Activated CD8-positive, alpha-beta T cell treated with anti-CD3 and anti-CD28 coated beads, Interleukin-2, amount 10 ng/mL, durations not matched to agents 7 days and 5 days (primary cell): ENCODE data around the gene BCORL1. TPM values are rescaled to one million over a fixed set of nuclear protein-coding genes. Genes with fewer than 3 reads are reported as not detected.

Experiments
- ATAC-seq: fragments of 150-1000 bp; cut with Tn5 transposase; one replicate; pipeline ENCODE4 v1.10.0; 2021; ENCODE audit warnings: moderate library complexity
- CTCF ChIA-PET: fragments of 350-600 bp; sonication (Branson Sonifier 250); formaldehyde crosslinking; loops from one replicate; lab custom pipeline; 2021; ENCODE audit warnings: antibody characterized with exemption; lab: Charles Lee
- POLR2A ChIA-PET: fragments of 350-600 bp; sonication (Branson Sonifier 250); formaldehyde crosslinking; loops from one replicate; lab custom pipeline; 2021; ENCODE audit warnings: antibody characterized with exemption; lab: Charles Lee
- DNase-seq: peaks from one replicate; pipeline ENCODE4 v3.0.0-alpha.2; 2020
- H3K27ac Mint-ChIP-seq: one replicate; pipeline ENCODE4 v1.8.0; 2021; ENCODE audit warnings: mild to moderate bottlenecking, mixed read lengths
- H3K27me3 Mint-ChIP-seq: one replicate; pipeline ENCODE4 v1.8.0; 2021; ENCODE audit warnings: low read depth, mixed read lengths
- H3K36me3 Mint-ChIP-seq: one replicate; pipeline ENCODE4 v1.8.0; 2021; ENCODE audit warnings: low read depth, mixed read lengths
- H3K4me1 Mint-ChIP-seq: one replicate; pipeline ENCODE4 v1.8.0; 2021; ENCODE audit warnings: low read depth, mixed read lengths
- H3K4me3 Mint-ChIP-seq: one replicate; pipeline ENCODE4 v1.8.0; 2021; ENCODE audit warnings: mild to moderate bottlenecking, mixed read lengths
- H3K9me3 Mint-ChIP-seq: one replicate; pipeline ENCODE4 v1.8.0; 2022; ENCODE audit warnings: mixed read lengths; ENCODE audit not compliant: insufficient read depth
- total RNA-seq, 2 experiments: library from RNA; stranded (reverse); gene quantifications; one replicate each; pipeline ENCODE4 v1.2.3, GENCODE V29; 2021

The BCORL1 gene
- total RNA-seq, 2 experiments from 2014 or later, result 9.7 to 10.9 TPM

DNA sequence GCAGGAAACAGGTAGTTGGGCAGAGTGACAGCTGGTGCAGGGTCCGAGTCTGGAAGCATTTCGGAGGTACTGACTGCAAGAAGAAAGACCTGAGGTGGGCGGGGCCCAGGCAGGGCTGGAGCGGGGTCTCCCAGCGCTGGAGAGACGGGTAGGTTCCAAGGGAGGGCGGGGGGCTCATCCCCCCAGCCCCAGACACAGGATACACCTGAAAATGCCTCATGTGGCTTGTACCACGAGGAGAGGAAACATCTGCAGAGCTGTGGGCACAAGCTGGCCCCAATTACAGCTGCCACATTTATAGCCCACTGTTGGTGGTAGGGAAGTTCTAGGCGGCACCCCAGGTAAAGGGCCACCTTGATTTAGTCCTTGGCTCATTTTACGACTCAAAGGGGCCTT is 89.9 kb downstream of the BCORL1 start:
- ATAC-seq (no peak), DNase-seq (no peak)
- Mint-ChIP-seq H3K4me1 (no peaks in the 10 kb centered on the region), H3K27me3 (no peaks in the 10 kb centered on the region), H3K9me3 (no peaks in the 10 kb centered on the region), H3K36me3 (peaks cover 30% of the 10 kb centered on the region), H3K27ac (no peak overlapping the region), H3K4me3 (no peak overlapping the region)
- ChIA-PET POLR2A (no interaction called here), CTCF (no interaction called here)

DNA sequence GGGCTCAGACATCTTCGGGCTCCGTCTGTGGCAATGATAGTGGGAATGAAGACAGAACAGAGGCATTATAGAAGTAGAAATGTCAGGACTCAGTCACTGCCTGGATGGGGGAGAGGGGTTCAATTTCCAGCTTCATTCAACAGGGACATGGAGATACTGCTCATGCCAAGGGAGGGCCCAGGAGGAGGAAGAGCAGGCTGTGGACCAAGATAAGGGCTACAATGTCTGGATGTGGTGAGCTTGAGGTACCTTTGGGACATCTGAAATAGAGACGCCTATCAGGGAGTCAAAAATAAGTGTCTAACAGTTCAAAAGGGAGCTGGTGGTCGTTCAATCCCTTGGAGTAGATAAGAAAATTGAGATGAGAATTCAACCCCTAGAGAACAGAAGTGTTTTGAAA is 93.3 kb downstream of the BCORL1 start:
- Mint-ChIP-seq H3K36me3 (peaks cover 37% of the 10 kb centered on the region), H3K4me3 (no peak overlapping the region), H3K9me3 (no peaks in the 10 kb centered on the region), H3K27ac (no peak overlapping the region), H3K27me3 (no peaks in the 10 kb centered on the region), H3K4me1 (peaks cover 10% of the 10 kb centered on the region)
- no peak for DNase-seq
- ChIA-PET CTCF (interaction anchor here (0.7 to 2.7 kb wide), 2 partner anchors 15 to 54 kb away, joined by 3 to 6 read pairs; no protein-coding TSS in a partner anchor), POLR2A (interaction anchor here (0.6 kb wide), 2 partner anchors 27 to 217 kb away, joined by 3 read pairs; no protein-coding TSS in a partner anchor)
- no peak for ATAC-seq

DNA sequence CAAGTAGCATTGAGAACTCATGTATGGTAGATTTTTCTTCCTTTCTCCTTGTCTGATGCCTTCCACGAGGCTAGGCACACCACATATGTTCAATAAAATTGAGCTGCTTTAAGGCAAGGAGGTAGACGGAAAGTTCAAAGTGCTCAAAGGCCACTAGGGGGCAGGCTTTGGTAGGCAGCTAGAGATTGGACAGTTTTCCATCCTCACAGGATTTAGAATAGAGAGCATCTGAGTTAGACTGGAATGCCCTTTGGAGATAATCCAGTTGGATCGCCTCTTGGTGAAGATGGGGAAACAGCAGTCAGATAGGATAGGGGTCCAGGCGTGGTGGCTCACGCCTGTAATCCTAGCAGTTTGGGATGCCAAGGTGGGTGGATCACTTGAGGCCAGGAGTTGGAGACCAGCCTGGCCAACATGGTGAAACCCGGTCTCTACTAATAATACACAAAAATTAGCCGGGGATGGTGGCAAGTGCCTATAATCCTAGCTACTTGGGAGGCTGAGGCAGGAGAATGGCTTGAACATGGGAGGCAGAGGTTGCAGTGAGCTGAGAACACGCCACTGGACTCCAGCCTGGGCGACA is 97.5 kb downstream of the BCORL1 start:
- POLR2A ChIA-PET, result interaction anchor here (1.5 to 1.7 kb wide), 3 partner anchors 13 to 91 kb away, joined by 3 to 5 read pairs (median 4); no protein-coding TSS in a partner anchor
- Mint-ChIP-seq H3K27me3 (no peaks in the 10 kb centered on the region), H3K27ac (peak overlapping the region; percentile 46), H3K4me1 (peaks cover 50% of the 10 kb centered on the region), H3K4me3 (no peak overlapping the region), H3K9me3 (no peaks in the 10 kb centered on the region), H3K36me3 (peaks cover 39% of the 10 kb centered on the region)
- CTCF ChIA-PET, result interaction anchor here (0.6 to 6.2 kb wide), 42 partner anchors 8 to 475 kb away, joined by 3 to 72 read pairs (median 4); partner anchors contain the start of genes AIFM1 and RAB33A
- DNase-seq, result peak; percentile 68
- no peak for ATAC-seq

DNA sequence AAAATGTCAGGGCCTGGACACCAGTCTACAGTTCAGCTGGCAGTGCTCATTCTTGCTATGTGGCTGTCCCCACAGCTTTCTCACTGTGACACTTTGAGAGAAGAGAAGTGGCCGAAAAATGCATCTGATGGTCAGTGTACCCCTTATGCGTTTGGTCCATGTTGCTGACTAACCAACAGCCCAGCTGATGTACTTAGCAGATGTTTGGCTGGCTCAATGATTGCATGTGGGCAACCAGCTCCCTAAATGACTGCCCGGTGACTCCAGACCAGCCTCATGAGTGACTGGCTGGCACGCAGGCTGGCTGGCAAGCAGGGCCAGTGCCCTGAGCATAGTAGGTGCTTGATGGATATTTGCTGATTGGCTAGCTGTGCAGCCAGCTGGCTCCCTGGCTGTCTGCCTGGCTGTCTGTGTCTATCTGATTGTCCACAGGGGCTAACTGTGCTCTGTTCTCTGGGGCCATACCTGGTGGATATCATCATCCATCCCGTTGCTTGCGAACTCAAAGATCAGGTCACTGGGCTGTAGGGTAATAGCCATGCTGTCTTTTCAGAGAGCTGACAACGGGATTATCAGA is 98.4 kb downstream of the BCORL1 start:
- Mint-ChIP-seq H3K9me3 (no peaks in the 10 kb centered on the region), H3K27ac (no peak overlapping the region), H3K4me3 (no peak overlapping the region), H3K4me1 (peaks cover 58% of the 10 kb centered on the region), H3K36me3 (peaks cover 37% of the 10 kb centered on the region), H3K27me3 (no peaks in the 10 kb centered on the region)
- DNase-seq (no peak), ATAC-seq (no peak)
- ChIA-PET POLR2A (interaction anchor here (0.8 to 1.7 kb wide), 5 partner anchors 12 to 90 kb away, joined by 3 to 5 read pairs (median 4); no protein-coding TSS in a partner anchor), CTCF (interaction anchor here (0.6 to 6.2 kb wide), 15 partner anchors 14 to 143 kb away, joined by 3 to 72 read pairs (median 5); partner anchors contain the start of gene AIFM1)

DNA sequence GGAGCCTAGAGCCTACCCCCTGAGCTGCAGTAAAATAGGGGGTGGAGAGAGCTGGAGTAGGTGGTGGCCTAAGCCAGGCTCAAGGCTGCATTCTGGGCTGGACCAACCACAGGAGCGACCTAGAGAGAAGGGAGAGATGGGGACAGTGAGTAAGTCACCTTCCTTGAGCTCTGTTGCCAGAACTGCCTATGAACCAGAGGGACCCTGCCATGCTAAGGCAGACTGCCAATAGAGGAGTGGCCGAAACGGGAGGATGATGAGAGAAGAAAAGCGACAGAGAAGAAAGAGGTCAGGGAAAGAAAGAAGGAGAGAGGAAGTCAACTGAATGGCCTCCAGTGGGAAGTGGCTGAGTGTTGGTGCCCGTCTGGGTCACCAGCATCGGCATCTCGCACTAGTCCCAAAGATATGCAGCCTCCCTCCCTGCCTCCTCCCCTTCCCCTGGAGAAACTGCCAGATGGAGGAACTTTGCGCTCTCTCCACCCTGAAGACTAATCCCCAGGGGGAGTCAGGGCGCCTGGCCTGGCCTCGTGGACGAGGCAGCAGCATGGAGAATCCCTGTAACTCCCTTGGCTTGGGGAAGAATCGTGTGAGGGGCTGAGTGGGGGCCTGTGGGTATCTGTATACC is 99.1 kb downstream of the BCORL1 start:
- Mint-ChIP-seq H3K27ac (peak overlapping the region; percentile 83), H3K27me3 (no peaks in the 10 kb centered on the region), H3K4me3 (peak overlapping the region; percentile 65), H3K9me3 (no peaks in the 10 kb centered on the region), H3K36me3 (peaks cover 41% of the 10 kb centered on the region), H3K4me1 (peaks cover 62% of the 10 kb centered on the region)
- CTCF ChIA-PET, result interaction anchor here (1.0 to 6.2 kb wide), 10 partner anchors 14 to 143 kb away, joined by 3 to 72 read pairs (median 6); partner anchors contain the start of genes AIFM1 and RAB33A
- DNase-seq (no peak), ATAC-seq (no peak)
- POLR2A ChIA-PET, result interaction anchor here (0.8 to 1.7 kb wide), 7 partner anchors 11 to 90 kb away, joined by 3 to 4 read pairs (median 4); partner anchors contain the start of gene RAB33A

DNA sequence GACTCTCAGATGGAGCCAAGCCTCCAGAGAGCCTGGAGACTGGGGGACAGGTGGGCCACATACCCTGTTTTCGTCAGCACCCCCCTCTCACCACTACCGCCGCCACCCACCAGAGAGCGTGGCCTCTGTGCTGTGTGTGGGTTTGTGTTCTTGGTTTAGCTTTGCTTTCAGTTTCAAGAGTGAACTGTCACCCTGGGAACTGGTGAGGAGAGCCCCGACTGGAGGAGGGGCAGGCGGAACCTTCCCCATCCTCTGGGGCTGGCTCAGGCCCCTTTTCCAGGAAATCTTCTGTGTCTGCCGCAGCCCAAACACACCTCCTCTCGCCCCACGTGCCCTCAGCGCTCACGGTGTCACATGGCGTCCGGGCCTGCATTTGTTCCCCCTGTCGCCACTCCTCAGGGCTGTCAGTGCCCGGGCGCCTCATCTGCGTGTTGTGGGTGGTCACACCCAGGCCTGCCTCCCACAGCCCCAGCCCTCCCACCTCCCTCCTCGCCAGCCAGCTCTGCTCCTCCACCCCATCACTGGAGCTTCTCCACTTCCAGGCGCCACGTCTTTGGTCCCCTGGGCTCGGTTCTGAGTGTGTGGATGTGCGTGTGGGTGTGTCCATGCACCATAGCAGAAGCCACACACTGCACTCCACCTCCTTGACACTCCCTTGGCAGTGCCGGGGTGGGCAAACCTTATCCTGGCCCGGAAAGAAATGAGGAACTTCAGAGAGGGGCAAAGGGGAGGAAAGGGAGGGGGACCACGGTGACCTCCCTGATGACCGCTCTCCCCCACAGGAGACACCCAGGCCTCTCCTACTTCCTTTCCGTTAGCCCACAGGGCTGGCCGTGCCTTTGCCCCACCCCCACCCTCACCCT is 100.0 kb downstream of the BCORL1 start:
- Mint-ChIP-seq H3K27ac (peak overlapping the region; percentile 83), H3K9me3 (no peaks in the 10 kb centered on the region), H3K27me3 (no peaks in the 10 kb centered on the region), H3K36me3 (peaks cover 39% of the 10 kb centered on the region), H3K4me3 (peak overlapping the region; percentile 65), H3K4me1 (peaks cover 66% of the 10 kb centered on the region)
- CTCF ChIA-PET, result interaction anchor here (0.9 to 6.2 kb wide), 8 partner anchors 13 to 110 kb away, joined by 3 to 72 read pairs (median 6); partner anchors contain the start of genes AIFM1 and RAB33A
- ATAC-seq (peak; percentile 75), DNase-seq (peak; percentile 91)
- POLR2A ChIA-PET, result interaction anchor here (0.9 to 1.7 kb wide), 5 partner anchors 10 to 89 kb away, joined by 3 to 4 read pairs (median 4); partner anchors contain the start of gene RAB33A

DNA sequence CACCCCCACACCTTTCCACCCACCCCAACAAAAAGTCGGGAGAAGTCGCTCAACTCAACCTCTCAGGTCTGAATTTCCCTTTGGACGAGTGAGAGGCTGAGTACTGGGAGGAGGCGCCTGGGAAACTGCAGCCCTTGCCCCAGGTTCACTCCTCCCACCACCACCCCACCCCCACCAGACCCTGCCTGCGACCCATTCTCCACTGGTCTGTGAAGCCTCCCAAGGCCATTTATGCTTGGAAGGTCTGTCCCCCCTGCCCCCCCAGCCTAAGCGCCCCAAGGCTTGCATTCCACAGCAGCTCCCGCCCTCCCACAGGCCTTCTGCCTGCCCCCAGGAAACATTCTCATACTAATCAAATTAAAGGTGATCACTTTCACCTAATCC is 100.7 kb downstream of the BCORL1 start:
- CTCF ChIA-PET, result interaction anchor here (0.9 to 1.6 kb wide), 4 partner anchors 26 to 64 kb away, joined by 3 to 10 read pairs (median 4); no protein-coding TSS in a partner anchor
- Mint-ChIP-seq H3K36me3 (peaks cover 43% of the 10 kb centered on the region), H3K4me1 (peaks cover 72% of the 10 kb centered on the region), H3K9me3 (no peaks in the 10 kb centered on the region), H3K27me3 (no peaks in the 10 kb centered on the region), H3K27ac (peak overlapping the region; percentile 92), H3K4me3 (peak overlapping the region; percentile 79)
- no peak for ATAC-seq
- DNase-seq, result no peak
- POLR2A ChIA-PET, result no interaction called here

DNA sequence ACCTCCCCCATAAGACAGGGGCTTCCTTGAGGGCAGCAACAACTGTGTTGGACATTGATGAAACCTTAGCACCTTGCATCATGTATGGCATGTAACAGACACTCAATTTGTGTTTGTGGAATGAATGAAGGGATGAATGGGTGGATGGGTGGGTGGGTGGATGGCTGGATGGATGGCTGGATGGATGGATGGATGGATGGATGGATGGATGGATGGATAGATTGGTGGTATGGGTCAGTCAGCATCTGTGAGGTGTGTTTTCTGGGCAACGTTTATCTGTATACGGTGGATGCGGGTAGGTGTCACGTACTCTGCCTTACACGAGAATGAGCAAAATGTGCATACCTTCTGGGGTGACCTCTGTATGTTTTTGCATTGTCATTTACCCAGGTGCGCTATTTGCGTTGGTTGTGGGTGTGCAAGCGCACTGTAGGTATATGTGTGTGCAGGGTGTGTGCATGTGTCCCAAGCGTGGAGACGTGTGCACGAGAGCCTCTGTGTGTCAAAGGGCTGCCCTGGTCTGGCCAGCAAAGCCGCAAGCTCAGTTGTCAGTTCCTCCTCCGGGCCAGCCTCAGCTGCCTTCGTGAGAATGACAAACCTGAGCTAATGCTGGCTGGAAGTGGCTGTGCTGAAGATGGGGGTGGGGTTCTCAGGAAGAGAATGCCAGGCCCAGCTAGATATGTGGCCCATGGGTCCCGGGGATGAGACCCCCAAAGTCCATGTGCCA is 101.4 kb downstream of the BCORL1 start:
- ChIA-PET POLR2A (interaction anchor here (0.5 kb wide), 1 partner anchor 8 kb away, joined by 3 read pairs; no protein-coding TSS in a partner anchor), CTCF (interaction anchor here (0.9 to 2.5 kb wide), 7 partner anchors 23 to 108 kb away, joined by 3 to 9 read pairs (median 5); no protein-coding TSS in a partner anchor)
- Mint-ChIP-seq H3K4me3 (peak overlapping the region; percentile 79), H3K4me1 (peaks cover 79% of the 10 kb centered on the region), H3K36me3 (peaks cover 44% of the 10 kb centered on the region), H3K9me3 (no peaks in the 10 kb centered on the region), H3K27ac (peak overlapping the region; percentile 92), H3K27me3 (no peaks in the 10 kb centered on the region)
- DNase-seq (peak; percentile 31), ATAC-seq (no peak)

DNA sequence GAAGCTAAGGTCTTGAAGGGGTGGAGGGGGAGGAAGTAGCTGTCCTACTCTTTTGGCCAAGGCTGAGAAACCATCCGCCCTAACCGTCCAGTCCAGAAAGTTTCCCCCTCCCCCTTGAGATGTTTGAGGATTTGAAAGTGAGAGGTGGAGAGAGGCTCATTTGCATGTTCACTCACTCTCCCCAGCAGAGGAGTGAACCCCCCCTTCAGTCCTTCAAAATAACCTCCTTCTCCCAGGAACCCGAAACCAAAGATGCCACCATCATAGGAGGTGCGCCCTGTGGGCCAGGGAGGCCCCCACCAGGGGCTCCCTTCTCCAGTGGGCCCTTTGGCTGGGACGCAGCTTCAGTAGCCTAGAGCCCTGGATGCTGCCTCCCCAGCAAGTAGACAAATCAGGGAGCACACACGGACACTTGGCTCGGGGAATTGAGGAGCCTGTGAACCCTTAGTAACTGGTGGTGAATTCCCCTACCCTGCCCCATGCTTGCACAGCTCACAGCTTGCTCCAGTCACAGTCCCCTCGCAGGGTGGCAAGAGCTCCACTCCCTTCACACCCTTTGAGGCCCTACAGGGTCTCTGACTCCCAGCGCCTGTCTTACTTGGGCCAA is 102.3 kb downstream of the BCORL1 start:
- ChIA-PET POLR2A (interaction anchor here (0.5 to 0.8 kb wide), 3 partner anchors 7 to 96 kb away, joined by 3 to 6 read pairs (median 6); no protein-coding TSS in a partner anchor), CTCF (interaction anchor here (0.7 to 2.5 kb wide), 7 partner anchors 24 to 107 kb away, joined by 3 to 9 read pairs (median 5); no protein-coding TSS in a partner anchor)
- H3K36me3 Mint-ChIP-seq, result peaks cover 42% of the 10 kb centered on the region
- H3K9me3 Mint-ChIP-seq, result no peaks in the 10 kb centered on the region
- H3K27ac Mint-ChIP-seq, result peak overlapping the region; percentile 92
- H3K4me1 Mint-ChIP-seq, result peaks cover 81% of the 10 kb centered on the region
- no peak for ATAC-seq
- peak overlapping the region; percentile 79 for H3K4me3 Mint-ChIP-seq
- no peaks in the 10 kb centered on the region for H3K27me3 Mint-ChIP-seq
- DNase-seq, result peak; percentile 41
